Ramos (cell line): ENCODE results near the gene PROX2.

Experiments
- in situ Hi-C: fragments of 300-500 bp; cut with MboI; formaldehyde crosslinking; loops from one replicate; pipeline ENCODE4 v1.14.3; 2022; ENCODE audit warnings: low sequenced_read_pairs; ENCODE audit not compliant: unreplicated experiment

Gene PROX2

DNA sequence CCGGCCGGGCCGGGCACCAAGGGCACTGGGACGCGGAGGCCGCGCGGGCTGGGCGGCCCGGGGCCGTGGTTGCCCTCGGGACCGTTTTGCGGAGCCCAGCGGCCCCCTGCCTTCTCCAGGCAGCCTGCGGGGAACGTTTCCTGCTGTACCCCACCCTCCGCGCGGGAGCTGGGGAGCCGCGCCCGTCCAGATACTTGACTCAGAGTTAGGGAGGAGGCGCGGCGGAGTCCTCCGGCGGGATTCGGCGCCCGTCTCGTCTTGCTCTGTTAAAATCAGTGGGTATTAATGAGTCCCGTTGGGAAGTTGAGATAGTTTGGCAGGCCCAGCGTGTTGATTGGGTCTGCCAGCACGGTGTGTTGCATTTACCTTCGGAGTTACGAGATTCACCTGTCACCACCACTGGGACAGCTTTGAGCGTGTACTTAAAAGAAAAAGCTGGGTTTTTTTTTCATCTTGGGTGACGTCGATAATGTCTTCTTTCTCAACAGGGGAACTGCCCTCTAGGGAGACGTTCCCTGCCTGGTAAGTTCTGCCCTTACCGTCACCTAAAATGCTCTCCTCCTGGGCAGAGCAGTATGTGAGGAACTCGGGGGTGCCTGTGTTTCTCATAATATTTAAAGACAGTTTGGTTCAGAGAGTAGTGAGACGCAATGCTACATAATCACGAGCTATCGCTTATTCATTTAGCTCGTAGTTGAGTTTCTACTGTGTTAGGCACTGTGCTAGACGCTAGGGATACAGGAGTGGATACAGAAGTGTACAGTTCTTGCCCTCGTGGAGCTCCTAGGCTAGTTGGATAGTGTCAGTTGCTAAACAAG, 6.4 kb upstream of the PROX2 start:
- in situ Hi-C loops = no loop called here

DNA sequence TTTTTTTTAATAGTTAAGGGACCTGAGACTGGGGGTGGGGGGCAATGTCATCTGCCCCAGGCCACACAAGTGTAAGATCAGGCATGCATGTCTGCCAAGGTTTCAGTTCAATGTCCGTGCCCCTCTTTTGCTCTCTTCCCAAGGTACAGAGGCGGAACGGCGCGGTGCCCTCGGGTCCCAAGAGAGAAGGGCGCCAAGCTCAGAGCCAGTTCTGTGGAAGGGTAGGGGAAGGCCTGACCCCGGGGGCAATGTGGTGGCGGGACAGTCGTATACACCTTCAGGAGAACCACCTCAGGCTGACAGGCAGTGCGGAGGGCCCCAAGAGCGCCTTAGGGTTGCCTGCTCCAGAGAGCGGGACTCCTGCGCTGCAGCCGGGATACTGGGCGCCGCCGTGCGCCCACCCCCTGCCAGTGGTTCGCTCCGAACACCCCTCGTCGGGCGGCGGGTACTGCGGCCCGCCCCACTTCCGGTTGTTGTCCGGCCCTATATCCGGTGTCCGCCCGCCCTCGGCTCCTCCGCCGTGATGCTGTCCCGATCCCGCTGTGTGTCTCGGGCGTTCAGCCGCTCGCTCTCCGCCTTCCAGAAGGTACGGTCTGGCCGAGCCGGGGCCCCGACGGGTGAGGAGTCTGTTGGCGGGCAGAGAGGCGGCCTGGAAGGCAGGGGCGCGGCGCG, 5.6 kb upstream of the PROX2 start, which contains the start of gene DLST:
DLST (plus strand) TSS at position 486 of the 672 bp plus-strand sequence; CDS start at position 524, 38 bp downstream.
- in situ Hi-C loops = no loop called here

DNA sequence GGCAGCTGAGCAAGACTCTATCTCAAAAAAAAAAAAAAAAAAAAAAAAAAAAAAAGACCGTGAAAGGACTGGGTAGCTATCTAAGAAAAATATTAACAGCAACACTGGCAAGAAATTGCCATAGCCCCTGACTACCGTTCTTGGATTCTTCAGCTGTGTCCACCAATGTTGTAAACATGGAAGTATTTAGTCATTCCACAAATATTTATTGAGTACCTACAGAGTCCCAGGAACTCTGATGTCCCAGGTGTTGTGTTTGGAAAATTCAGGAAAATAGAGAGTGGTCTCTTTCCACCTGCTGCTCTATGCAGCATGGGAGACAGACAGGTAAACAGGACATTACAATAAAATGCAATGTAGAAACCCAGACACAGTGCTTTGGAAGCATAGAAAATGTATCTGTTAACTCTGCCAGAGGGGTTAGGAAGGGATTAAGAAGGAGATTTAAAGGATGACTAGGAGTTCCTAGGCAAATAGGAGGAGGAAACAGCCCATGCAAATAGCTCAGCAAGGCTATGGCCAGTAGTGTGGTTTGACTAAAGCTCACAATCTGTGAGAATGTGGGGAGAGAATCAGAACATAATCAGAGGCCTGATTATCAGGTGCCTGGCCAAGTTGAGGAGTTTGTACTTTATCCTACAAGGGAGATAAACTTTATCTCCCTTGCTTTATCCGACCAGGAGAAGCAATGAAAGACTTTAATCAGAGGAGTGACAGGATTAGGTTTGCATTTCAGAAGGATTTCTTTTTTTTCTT, 3.7 kb upstream of the PROX2 start:
- in situ Hi-C loops = no loop called here

DNA sequence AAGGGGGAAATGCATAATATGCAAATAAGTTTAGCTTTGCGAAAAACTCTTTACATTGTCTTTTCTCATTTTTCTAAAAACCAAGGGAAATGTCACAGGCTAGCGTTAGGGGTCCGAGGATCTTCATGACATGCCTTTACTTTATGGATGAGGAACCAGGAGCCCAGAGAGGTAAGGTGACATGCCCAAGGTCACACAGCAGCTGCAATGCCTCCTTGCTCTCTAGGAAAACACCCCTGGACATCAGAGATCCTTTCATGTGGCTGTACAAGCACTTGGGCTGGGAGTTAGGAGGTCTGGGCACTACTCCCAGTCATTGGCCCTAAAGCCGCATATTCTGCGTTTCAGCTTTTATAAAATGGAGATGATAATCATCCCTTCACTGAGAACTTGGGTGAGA, 741 bp downstream of the PROX2 start:
- in situ Hi-C loops = no loop called here

DNA sequence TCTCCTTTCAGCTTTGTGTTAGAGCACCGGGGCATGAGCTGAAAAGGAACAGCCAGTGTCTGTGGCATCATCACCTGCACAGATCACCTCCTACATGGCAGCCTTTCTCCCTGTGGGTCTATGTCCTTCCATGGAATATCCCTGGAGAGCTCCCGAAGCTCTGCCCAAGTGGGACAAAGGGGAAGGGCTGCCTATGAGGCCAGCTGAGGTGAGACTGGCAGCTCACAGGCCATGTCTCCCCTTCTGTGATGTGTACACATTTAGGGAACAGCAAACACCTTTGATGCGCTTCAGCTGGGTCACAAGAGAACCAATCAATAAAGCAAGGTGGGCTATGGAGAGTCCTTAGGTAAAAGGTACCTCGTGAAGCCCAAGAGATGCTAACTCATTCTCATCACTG, 4.1 kb downstream of the PROX2 start:
- in situ Hi-C loops = no loop called here

DNA sequence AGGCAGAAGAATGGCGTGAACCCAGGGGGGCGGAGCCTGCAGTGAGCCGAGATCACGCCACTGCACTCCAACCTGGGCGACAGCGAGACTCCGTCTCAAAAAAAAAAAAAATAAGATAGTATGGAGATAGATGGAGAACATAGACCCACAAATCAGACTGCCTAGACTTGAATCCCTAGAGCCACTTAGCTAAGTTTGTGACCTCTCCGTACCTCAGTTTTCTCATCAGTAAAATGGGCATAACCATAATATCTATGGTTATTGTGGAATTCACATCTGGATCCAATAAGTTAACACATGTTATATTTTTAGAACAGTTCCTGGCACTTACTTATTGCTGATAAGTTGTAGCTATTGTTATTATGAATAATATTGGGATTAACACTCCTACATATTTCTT, 7.2 kb downstream of the PROX2 start:
- in situ Hi-C loops = loop anchor here (10.0 kb wide), 1 partner anchor 426 kb away; no protein-coding TSS in a partner anchor

DNA sequence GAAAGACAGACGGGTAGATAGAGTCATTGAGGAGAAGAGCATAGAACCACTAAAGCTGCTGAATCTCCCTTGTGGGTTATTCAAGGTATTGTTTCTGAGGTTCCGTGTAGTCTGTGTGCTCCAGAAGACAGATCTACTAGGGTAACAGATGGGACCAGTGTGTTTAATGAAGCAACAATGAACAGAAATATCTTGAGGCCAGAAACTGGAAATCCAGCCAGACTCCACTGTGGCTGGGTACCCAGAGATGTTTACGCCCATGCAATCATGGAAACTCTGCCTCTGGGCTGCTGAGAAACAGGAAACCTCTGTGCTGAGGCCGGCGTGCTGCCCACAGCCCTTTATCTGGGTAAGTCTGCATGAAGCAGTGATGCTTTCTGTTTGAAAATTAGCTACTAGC, 8.3 kb downstream of the PROX2 start:
- in situ Hi-C loops = loop anchor here (10.0 kb wide), 1 partner anchor 427 kb away; no protein-coding TSS in a partner anchor

DNA sequence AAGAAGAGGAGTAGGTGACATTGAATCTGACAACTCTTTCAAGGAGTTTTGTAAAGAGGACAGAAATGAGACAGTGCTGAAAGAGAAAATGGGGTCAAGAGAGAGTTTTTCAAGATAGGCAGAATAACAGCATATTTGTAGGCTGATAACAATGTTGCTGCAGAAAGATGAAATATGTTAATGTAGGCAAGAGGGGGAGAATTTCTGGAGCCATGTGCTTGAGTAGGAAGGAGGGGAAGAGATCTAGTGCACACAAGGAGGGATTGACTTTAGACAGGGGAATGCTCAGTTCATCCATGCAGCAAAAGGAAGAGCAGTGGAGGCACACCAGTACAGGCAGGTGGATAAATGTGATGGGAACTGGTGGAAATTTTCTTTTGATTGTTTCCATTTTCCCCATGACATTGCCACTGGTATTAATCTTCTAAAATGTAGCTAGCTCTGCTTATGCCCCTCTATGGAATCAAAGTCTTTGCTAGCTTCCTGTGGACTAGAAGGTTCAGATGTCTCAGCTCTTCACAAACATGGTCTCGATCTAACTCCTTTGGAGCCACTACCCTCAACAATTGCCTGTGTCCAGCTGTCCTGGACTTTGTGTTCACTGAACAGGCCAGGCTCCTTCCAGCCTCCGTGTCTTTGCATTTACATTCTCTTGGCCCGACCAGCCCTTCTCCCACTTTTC, 9.1 kb downstream of the PROX2 start:
- in situ Hi-C loops = loop anchor here (10.0 kb wide), 1 partner anchor 428 kb away; no protein-coding TSS in a partner anchor

DNA sequence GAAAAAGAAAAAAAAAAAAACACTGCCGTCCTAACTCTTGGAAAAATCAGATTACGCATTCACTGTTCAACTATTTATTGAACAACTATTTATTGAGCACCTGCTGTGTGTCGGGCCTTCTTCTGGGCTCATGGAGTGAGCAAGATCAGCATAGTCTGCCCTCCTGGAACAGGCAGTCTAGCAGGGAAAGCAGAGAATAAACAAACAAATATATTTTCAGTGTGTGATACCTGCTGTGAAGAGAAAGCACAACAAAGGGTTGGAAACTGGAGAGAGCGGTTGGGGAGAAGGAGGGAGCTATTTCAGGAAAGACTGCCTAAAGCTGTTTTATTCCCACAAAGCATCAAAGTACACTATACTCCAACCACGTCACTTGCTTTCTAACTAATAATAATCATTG, 10.8 kb downstream of the PROX2 start:
- in situ Hi-C loops = loop anchor here (10.0 kb wide), 1 partner anchor 430 kb away; no protein-coding TSS in a partner anchor

DNA sequence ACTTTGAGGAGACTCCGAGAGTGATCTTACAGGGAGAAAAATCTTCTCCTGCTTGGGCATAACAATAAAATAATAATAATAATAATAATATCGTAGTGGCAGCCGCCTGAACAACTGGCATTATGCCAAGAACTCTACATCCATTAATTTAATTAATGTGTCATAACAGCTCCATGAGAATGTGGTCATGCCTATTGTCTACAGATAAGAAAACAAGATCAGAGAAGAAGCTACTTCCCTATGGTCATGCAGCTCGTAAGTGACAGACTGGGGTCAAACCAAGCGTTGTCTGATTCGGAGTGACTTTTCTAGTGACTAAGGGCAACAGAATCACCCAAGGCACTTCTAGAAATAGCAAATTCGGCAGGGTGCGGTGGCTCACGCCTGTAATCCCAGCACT, 11.7 kb downstream of the PROX2 start:
- in situ Hi-C loops = loop anchor here (5.0 to 10.0 kb wide), 2 partner anchors 48 to 431 kb away; no protein-coding TSS in a partner anchor

DNA sequence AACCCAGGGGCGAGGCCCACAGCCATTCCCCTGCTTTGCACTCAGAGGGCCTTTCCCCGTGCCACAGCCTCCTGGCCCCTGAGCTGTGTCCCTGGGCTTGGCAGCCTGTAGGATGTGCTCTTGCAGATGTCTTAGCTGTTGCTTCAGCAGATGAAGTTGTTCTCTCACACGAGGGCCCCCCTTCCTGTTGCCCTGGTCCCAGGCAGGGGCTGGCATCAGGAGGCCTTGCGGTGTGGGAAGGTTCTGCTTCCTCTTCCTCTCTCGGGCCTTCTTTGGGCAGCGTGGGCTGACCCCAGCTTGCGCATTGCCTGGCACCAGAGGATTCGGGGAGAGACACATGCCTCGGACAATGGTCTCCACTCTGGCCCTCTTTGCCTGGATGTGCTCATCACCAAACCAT, 12.7 kb downstream of the PROX2 start:
- in situ Hi-C loops = loop anchor here (5.0 to 10.0 kb wide), 2 partner anchors 49 to 432 kb away; no protein-coding TSS in a partner anchor

DNA sequence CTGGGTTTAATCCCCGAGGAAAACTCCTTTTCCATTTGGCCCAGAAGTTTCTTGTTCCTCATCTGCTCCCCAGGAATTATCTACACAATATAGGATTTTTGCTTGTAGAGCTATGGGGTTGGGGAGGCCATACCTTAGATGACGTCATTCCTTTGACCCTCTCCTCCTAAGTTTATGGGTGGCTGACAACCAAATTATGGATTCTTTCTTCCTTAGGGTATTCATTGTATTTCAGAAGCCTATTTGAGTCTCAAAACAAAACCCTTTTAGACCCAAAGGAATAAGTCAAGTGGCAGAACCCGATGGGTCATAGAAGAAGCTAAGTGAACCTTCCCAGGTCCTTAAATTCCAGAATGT, 14.2 kb downstream of the PROX2 start:
- in situ Hi-C loops = loop anchor here (5.0 to 10.0 kb wide), 2 partner anchors 51 to 433 kb away; no protein-coding TSS in a partner anchor

DNA sequence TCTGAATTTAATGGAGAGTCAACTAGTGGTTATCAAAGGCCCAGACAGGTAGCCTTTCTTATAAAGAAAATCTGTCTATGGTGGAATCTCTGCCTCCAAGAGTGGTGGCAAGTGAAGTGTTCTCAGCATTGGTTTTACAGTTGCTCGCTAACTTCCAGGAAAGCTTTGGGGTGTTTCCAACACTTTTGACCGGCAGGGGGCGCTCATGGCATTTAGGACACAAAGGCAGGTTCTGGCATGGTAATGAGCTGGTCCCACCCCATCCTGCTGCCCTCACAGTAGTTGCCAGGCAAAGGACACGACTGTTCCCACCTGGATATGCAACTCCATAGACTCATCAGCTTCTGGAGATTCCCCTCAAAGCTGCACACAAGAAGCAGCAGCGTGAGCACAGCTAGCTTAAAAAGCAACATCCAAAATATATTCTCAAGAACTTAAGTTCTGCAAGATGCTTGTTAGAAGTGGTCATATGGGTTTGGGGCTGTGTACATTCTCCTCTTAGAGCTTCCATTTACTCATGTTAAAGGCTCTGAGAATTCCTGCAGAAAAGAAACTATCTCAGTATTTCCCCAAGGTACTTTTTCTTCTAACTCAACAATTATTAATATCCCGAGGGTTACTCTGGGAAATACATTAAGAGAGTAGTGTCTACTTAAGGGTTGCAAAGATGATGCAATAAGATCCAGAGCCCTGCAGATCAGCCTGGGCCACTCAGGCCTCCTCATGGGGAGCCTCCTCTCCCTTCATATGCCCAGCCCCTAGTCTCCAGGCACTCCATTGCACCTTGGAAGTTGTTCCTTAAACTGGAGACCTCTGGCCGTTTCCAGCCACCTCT, 14.8 kb downstream of the PROX2 start:
- in situ Hi-C loops = loop anchor here (5.0 to 10.0 kb wide), 2 partner anchors 51 to 434 kb away; no protein-coding TSS in a partner anchor

DNA sequence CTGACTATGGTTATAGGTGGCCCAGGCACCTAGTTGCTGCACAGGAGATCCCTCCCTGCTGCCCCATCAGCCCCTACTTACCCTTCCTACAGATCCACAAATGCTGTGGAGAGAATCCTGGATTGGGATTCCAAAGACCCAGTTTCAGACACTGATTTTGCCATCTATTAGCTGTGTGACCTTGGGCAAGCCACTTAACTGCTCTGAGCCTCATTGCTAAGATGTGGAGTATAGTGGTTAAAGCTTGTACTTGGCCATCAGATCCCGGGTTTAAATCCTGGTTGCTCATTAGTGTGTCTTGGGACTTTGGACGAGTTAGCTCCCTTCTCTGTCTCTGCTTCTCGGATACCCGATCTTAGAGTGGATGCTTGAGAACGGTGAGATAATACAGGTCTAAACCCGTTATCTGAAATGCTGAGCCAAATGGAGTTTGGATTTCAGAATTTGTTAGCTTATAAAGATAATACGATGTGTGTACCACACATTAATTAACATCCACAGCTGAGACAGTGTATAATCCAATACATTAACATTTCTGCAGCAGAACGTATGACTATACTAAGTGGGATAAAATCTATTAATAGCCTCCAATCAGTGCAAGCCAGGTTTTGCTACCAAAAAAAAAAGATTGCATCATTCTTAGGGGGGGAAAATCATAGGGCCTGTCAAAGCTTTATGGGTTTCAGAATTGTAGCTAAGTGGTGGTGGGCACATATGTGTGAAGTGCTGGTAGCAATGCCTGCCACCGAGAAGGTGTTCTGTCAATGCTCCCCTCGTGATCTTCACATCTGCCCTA, 16.0 kb downstream of the PROX2 start:
- in situ Hi-C loops = loop anchor here (5.0 to 10.0 kb wide), 2 partner anchors 52 to 435 kb away; no protein-coding TSS in a partner anchor

DNA sequence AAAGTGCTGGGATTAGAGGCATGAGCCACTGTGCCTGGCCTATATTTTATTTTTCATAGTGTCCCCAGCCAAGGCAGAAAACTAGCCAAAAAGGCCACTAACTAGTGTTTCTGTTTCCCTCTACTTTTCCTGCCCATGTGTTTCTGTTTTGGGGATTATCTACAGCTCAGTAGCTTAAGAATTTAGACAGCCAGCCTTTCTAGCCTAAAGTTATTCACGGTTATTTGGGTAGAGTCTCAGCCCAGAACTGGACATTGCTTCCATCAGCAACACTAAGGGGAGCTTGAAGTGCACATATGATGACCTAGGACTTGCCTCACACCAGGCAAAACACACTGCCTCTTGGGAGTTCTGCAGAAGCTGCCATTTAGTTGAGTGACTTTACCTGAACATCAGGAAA, 17.9 kb downstream of the PROX2 start:
- in situ Hi-C loops = no loop called here

DNA sequence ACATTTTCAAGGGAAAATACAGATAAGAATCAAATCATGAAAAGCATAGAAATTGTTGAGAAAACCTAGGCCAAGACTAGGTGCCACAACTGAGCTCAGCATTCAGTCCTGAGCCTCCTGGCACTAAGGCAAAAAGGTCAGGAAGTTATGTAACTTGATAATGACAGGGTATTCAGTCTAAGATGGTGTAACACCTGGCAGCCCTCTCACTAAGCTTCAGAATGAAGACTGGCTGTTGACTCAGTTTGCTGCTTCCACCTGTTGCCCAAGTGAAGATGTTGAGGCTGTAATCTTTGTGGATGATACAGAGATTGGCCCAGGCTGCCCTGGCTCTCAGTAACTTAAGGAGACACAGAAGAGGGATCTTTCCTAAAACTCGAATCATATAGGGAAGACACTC, 19.6 kb downstream of the PROX2 start:
- in situ Hi-C loops = no loop called here

DNA sequence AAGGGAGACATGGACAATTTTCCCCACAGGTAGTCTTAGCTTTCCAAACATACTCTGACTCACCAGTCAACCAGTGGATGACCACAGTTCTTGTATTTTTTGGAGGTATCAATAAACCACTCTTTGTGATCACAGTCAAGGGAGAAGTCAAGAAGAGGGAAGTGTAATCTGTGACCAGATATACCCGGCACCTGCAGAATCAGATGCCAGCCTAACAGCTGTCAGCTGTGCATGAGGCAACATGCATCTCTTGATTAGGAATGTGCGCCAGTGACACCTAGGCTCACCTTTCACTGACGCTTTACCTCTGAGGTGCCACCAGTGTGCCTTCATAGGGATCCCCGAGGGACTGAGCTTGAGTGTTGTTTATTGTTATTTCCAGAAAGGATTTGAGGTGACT, 20.0 kb downstream of the PROX2 start:
- in situ Hi-C loops = no loop called here

DNA sequence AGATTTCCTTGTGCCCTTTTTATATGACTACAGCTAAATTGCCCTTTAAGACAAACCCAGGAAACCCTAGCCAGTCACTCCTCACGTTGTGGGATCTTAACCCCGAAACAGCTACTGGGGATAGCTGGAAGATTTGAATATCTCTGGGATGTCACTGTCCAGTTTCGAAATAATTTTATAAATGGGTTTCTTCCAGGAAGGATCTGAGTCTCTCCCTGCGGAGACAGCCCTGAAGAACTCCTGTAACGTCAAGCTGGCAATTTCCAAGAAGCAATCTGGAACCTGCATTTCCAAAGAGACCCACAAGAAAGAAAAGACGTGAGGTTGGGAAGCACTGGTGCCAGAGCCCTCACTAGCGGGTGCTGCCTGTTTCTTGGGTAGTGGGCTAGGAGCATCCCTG, 20.9 kb downstream of the PROX2 start:
- in situ Hi-C loops = no loop called here
